ENCODE measurements around the gene GAST. TPM values are rescaled to one million over a fixed set of nuclear protein-coding genes. Genes with fewer than 3 reads are reported as not detected.
A peak's percentile ranks its signal among the peaks of the same experiment; 100 is the strongest.

Gene GAST
- total and polyA plus RNA-seq, 10 of the 15 experiments (the other 5 are each of a cell fraction or from before 2014, with no cell fraction given) = not detected

DNA sequence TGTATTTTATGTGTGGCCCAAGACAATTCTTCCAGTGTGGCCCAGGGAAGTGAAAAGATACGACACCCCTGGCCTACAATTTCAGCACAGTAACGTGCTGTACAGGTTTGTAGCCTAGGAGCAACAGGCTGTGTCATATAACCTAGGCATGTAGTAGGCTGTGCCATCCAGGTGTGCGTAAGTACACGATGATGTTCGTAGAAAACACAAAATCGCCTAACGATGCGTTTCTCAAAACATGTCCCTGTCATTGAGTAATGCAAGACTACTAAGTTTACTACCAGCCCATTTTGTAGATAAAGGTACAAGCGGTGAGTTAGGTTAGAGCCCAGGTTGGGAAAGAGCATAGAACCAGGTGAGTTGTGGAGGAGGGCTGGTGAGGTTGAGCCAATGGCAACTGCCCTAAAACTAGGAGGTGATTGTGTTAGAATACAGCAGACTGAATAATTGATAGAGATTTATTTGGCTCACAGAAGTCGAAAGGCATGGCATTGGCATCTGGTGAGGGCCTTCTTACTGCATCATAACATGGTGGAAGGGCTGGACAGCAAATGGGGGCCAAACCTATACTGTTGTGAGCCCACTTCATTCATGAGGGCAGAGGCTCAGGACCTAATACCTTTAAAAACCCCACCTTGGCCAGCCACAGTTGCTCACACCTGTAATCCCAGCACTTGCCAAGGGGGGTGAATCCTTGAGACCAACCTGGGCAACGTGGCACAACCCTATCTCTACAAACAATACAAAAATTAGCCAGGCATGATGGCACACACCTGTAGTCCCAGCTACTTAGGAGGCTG, 19.2 kb upstream of the GAST start (continued):
- TF ChIP-seq HDAC6 (IDR thresholded peaks at IDR 0.05; ENCODE audit: unreplicated experiment) = no peak
- no peak for TF ChIP-seq STAT1 (conservative IDR thresholded peaks at IDR 0.05)
- TF ChIP-seq, protein P1, sequence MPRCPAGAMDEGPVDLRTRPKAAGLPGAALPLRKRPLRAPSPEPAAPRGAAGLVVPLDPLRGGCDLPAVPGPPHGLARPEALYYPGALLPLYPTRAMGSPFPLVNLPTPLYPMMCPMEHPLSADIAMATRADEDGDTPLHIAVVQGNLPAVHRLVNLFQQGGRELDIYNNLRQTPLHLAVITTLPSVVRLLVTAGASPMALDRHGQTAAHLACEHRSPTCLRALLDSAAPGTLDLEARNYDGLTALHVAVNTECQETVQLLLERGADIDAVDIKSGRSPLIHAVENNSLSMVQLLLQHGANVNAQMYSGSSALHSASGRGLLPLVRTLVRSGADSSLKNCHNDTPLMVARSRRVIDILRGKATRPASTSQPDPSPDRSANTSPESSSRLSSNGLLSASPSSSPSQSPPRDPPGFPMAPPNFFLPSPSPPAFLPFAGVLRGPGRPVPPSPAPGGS (IDR thresholded peaks at IDR 0.05; ENCODE audit: borderline replicate concordance, insufficient read depth, low read depth, low read length, poor library complexity, severe bottlenecking) = peak; percentile 36
- no peak for TF ChIP-seq CBX5 (IDR thresholded peaks at IDR 0.05; ENCODE audit: low read depth)
- TF ChIP-seq POLR2A (IDR thresholded peaks at IDR 0.05; ENCODE audit: low read depth, low read length) = peak; percentile 75
- TF ChIP-seq WRNIP1 (IDR thresholded peaks at IDR 0.05; ENCODE audit: borderline replicate concordance, low read depth, low read length) = no peak
- peak; percentile 44; the same call in 1 of the 2 replicates for TF ChIP-seq BACH1 (IDR thresholded peaks at IDR 0.05; ENCODE audit: borderline replicate concordance)
- TF ChIP-seq, protein P2, sequence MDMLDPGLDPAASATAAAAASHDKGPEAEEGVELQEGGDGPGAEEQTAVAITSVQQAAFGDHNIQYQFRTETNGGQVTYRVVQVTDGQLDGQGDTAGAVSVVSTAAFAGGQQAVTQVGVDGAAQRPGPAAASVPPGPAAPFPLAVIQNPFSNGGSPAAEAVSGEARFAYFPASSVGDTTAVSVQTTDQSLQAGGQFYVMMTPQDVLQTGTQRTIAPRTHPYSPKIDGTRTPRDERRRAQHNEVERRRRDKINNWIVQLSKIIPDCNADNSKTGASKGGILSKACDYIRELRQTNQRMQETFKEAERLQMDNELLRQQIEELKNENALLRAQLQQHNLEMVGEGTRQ (IDR thresholded peaks at IDR 0.05; ENCODE audit: borderline replicate concordance, low read depth, low read length) = no peak
- no peak for TF ChIP-seq ZZZ3 (IDR thresholded peaks at IDR 0.05; ENCODE audit: control insufficient read depth, insufficient read length, low read depth)
- no peak for TF ChIP-seq GATAD2B (conservative IDR thresholded peaks at IDR 0.05; ENCODE audit: low read depth)
- TF ChIP-seq, protein P3, sequence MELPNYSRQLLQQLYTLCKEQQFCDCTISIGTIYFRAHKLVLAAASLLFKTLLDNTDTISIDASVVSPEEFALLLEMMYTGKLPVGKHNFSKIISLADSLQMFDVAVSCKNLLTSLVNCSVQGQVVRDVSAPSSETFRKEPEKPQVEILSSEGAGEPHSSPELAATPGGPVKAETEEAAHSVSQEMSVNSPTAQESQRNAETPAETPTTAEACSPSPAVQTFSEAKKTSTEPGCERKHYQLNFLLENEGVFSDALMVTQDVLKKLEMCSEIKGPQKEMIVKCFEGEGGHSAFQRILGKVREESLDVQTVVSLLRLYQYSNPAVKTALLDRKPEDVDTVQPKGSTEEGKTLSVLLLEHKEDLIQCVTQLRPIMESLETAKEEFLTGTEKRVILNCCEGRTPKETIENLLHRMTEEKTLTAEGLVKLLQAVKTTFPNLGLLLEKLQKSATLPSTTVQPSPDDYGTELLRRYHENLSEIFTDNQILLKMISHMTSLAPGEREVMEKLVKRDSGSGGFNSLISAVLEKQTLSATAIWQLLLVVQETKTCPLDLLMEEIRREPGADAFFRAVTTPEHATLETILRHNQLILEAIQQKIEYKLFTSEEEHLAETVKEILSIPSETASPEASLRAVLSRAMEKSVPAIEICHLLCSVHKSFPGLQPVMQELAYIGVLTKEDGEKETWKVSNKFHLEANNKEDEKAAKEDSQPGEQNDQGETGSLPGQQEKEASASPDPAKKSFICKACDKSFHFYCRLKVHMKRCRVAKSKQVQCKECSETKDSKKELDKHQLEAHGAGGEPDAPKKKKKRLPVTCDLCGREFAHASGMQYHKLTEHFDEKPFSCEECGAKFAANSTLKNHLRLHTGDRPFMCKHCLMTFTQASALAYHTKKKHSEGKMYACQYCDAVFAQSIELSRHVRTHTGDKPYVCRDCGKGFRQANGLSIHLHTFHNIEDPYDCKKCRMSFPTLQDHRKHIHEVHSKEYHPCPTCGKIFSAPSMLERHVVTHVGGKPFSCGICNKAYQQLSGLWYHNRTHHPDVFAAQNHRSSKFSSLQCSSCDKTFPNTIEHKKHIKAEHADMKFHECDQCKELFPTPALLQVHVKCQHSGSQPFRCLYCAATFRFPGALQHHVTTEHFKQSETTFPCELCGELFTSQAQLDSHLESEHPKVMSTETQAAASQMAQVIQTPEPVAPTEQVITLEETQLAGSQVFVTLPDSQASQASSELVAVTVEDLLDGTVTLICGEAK (IDR thresholded peaks at IDR 0.05; ENCODE audit: borderline replicate concordance) = no peak
- no peak; the same call in none of the 2 replicates for TF ChIP-seq FOXM1 (IDR thresholded peaks at IDR 0.05; ENCODE audit: low read depth, low read length)
- 0 out of 2 replicates have a peak, but pooled peaks have one; percentile 15 for TF ChIP-seq CREM (IDR thresholded peaks at IDR 0.05; ENCODE audit: low read depth)
- peak; percentile 84 for TF ChIP-seq MTA3 (IDR thresholded peaks at IDR 0.05; ENCODE audit: borderline replicate concordance, low read length)
- TF ChIP-seq SIX5 (IDR thresholded peaks at IDR 0.05; ENCODE audit: low read depth, low read length, severe bottlenecking) = no peak
- TF ChIP-seq SREBF1 (IDR thresholded peaks at IDR 0.05; ENCODE audit: low read length) = no peak
- no peak for TF ChIP-seq RFX5 (IDR thresholded peaks at IDR 0.05; ENCODE audit: low read depth, low read length)
- TF ChIP-seq ASH2L (IDR thresholded peaks at IDR 0.05; ENCODE audit: borderline replicate concordance, low read depth) = no peak
- TF ChIP-seq BCL11A (IDR thresholded peaks at IDR 0.05; ENCODE audit: low read depth, low read length) = no peak
- TF ChIP-seq ZNF274 (IDR thresholded peaks at IDR 0.05; ENCODE audit: insufficient read depth, insufficient read length) = no peak
- no peak for TF ChIP-seq HDGF (IDR thresholded peaks at IDR 0.05)
- TF ChIP-seq NFYA (IDR thresholded peaks at IDR 0.05; ENCODE audit: borderline replicate concordance, low read depth, low read length) = no peak
- no peak for TF ChIP-seq NRF1 (conservative IDR thresholded peaks at IDR 0.05; ENCODE audit: low read depth, low read length)
- no peak for TF ChIP-seq EED (IDR thresholded peaks at IDR 0.05; ENCODE audit: low read depth)
- TF ChIP-seq STAT3 (IDR thresholded peaks at IDR 0.05; ENCODE audit: low read depth, low read length) = no peak

Data from GM12878 (cell line).